HG03460 (cell line): ENCODE data around the gene MUC4.
"Not testable (repeated sequence)": the region's sequence is repeated elsewhere in the genome, so short reads cannot be mapped to it uniquely, and the experiment has no call there.

ENCODE experiments used
- ATAC-seq: cut with Tn5 transposase; IDR thresholded peaks from one replicate; pipeline ENCODE4 v1.9.1; 2021; ENCODE audit not compliant: unreplicated experiment

Gene MUC4

DNA sequence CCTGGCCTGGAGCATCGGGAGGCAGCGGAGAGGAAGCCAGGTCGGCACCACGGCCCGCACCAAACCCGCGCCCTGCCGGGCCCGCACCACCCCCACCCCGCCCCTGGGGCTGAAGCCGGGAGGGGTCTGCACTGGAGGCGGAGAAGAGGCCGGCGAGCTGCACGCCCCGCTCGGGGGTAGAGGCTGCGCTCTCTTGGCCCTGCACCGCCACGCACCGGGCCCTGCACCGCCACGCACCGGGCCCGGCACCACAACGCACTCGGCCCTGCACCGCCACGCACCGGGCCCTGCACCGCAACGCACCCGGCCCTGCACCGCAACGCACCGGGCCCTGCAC, 49.5 kb downstream of the MUC4 start:
- no peak for ATAC-seq

GRCh38 chr3:195761567-195762248, 50.0 kb downstream of the MUC4 start:
- no peak for ATAC-seq

GRCh38 chr3:195761123-195761566, 50.6 kb downstream of the MUC4 start:
- ATAC-seq: no peak

DNA sequence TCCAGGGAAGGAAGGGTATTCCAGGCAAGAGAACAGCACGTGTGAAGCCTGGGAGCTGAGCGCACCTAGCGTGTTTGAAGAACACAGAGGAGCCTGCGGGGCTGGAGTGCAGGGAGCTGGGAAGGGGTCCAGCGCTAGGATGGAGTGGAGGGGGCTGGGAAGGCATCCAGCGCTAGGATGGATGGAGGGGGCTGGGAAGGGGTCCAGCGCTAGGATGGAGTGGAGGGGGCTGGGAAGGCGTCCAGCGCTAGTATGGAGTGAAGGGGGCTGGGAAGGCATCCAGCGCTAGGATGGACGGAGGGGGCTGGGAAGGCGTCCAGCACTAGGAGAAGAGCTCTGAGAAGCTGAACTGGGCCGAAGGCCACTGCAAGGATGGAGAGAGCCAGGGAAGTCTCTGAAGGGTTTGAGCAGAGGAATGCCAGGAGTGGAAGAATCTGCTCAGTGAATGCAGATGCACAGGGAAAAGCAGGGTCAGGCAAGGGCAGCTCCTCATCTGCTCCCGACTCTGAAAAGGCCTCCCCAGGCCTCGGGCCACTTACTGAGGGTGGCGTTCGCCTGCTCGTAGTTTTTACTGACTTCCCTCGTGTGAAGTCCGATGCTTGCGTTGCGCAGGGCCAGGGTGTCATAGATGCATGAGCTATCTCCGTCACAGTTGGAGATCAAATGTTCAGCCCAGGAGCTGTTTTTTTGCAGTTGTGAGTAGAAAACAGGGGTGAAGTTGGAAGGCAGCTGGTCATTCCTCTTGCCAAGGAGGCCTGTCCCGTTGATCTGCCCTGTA, 51.2 kb downstream of the MUC4 start:
- ATAC-seq: no peak

DNA sequence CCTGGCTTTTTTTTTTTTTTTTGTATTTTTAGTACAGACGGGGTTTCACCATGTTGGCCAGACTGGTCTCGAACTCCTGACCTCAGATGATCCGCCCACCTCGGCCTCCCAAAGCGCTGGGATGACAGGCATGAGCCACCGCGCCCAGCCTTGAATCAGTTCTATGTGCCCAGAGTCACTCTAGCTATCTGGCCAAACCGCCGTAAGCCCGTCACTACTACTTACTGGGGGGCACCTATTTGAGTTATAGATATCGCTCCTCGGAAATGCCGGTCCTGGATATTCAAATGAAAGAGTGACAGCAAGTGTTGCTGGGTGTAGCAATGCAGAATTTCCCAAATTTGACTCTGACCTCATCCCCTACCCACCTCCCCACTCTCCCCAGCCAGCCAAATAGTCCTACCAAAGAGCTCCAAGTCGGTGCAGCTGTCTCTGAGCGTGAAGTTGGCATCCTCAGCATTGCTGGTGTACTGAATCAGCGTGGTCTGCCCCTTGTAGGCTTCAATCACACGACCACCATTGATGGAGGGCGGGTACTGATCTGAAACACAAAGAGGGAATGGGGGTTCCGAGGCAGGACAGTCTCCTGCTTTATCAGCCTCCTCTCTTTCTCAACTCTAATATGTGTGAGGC, 52.9 kb downstream of the MUC4 start:
- no peak for ATAC-seq

- ATAC-seq: no peak
Measured at GRCh38 chr3:195757827-195758226, 53.9 kb downstream of the MUC4 start.

DNA sequence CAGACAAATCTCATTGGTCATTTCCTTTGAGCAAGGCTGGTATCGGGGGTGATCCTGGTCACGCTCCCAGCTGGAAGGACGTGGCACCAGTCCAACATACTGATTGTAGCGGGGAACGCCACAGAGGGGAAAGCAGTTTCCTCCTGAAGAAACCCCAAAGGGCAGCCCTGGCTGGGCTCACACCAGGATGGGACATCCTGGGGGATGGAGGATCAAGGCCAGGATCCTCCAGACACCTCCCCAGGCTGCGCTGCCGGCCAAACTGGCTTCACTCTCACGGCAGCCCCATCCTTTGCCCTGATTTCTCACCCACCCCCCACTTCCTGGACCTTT, 54.3 kb downstream of the MUC4 start:
- ATAC-seq: no peak

GRCh38 chr3:195755791-195756676, 55.7 kb downstream of the MUC4 start:
- ATAC-seq: no peak

GRCh38 chr3:195755391-195755790, 56.3 kb downstream of the MUC4 start:
- ATAC-seq: no peak

GRCh38 chr3:195754906-195755305, 56.8 kb downstream of the MUC4 start:
- no peak for ATAC-seq

DNA sequence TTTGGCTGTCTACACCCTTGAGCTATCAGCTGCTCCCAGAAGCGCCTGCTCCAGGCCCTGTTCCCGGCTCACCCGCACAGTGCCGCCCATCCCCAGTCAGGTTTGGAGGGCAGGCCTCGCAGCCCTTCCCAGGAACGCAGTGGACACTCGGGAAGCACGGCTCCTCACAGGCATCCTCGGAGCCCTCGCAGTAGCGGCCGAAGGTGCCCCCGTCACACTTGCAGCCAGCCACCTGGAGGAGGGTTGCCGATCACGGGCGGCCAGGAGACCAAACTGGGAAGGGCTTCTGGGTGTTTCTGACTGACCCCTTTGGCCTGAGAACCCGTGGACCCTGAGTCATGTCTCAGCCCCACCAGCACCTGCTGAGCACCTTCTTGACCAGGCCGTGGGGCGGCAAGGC, 57.6 kb downstream of the MUC4 start:
- no peak for ATAC-seq

DNA sequence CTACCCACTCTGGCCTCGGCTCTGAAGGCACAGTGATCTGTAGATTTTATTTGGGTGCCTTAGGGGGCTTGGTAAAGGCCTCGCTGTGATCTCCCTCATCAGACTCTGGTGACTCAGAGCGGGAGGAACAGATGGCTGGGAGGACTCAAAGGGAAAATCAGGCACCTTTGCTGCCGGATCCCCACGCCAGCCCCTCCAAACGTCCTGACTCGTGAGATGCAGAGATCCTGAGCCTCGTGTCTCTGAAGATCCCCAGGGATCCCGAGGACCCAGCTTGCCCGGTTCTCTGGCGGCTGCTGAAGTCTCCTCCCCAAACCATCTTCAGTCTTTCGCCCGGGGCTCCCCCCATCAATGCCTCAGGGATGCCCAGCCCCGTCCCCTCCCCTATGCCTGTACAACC, 58.1 kb downstream of the MUC4 start:
- ATAC-seq: no peak

GRCh38 chr3:195752546-195753331, 59.0 kb downstream of the MUC4 start:
- no peak for ATAC-seq

- ATAC-seq: no peak
Measured at GRCh38 chr3:195752066-195752465, 59.7 kb downstream of the MUC4 start.

- no peak for ATAC-seq
Measured at GRCh38 chr3:195751560-195751959, 60.2 kb downstream of the MUC4 start.

DNA sequence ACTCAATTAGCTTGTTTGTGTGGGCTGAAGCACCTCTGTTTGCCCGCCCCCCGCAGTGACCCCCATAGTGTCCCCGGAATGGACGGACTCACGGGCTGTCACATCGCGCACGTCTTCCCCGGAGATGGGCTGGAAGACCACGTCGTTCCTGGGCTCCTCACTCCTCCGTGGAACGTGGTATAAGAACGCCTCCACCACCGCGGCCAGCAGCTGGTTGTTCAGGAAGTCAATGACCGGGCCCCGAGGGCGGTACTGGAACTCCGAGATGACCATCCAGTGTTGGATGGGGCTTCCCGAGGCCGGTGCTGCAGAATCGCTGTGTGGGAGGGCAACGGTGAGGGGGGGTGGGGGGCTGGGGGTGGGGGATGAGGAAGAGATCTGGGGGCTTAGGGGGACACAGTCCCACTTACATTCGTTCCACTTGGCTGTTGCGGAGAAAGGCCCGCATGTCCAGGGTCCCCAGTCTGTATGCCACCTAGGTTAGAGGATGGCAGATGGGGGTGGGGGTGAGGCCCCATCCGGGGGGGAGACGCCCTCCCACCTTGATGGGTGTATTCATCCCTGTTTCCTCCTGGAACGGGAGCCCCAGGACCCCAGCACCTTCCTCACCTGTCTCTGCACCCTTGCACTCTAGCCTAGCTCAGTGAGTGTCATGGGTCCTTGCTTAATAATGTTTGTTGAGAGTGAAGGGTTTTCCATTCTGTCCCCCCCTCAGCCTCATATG, 60.8 kb downstream of the MUC4 start:
- no peak for ATAC-seq

- not testable (repeated sequence) for ATAC-seq
Measured at GRCh38 chr3:195749101-195749500, 62.6 kb downstream of the MUC4 start.

GRCh38 chr3:195748661-195749060, 63.1 kb downstream of the MUC4 start:
- no peak for ATAC-seq

DNA sequence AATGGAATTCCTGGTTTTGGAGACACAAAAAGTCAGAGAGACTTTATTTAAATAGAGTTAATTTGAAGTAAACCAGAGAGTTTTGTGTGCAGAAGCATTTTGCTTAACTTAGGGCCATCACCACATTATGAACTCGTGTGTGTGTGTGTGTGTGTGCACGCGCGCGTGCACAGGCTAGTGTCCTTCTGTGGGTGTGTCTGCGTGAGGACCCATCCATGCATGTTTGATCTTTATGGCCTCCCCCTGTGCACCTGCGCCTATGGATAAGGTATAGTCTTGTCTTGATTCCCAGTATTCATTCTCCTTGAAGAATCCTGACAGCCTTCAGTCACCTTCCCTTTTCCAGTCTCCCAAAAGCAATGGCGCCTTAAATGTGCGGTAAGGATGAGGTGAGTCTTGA, 65.0 kb downstream of the MUC4 start:
- ATAC-seq: no peak

GRCh38 chr3:195746346-195746745, 65.4 kb downstream of the MUC4 start:
- no peak for ATAC-seq
